Fibroblast of mammary gland (primary cell): Measurements from ENCODE around the gene TBC1D14.

ENCODE experiments used
- DNase-seq: peaks from one replicate; pipeline ENCODE4 v3.0.0-alpha.2; 2010; ENCODE audit warnings: low read depth
- H3K4me3 ChIP-seq: 2 replicates; pipeline ENCODE4 v1.5.1; 2011; ENCODE audit warnings: low read depth, mild to moderate bottlenecking, low read length, moderate library complexity; ENCODE audit not compliant: control insufficient read depth
- CTCF ChIP-seq: conservative IDR thresholded peaks from 2 replicates; pipeline ENCODE4 v1.5.1; 2011; ENCODE audit warnings: low read depth, low read length, inconsistent platforms; ENCODE audit not compliant: control insufficient read depth, insufficient read depth

TBC1D14 gene

GRCh38 chr4:7050481-7051143, 141.0 kb downstream of the TBC1D14 start:
- no peak for DNase-seq

GRCh38 chr4:7051144-7051495, 141.5 kb downstream of the TBC1D14 start:
- TF ChIP-seq CTCF: no peak

More at GRCh38 chr4:7050481-7051143, 141.0 kb downstream of the TBC1D14 start:
- H3K4me3 ChIP-seq: no peak overlapping the region
- TF ChIP-seq CTCF: no peak

GRCh38 chr4:7051905-7052304, 142.3 kb downstream of the TBC1D14 start:
- no peak for DNase-seq
- no peak for TF ChIP-seq CTCF
- H3K4me3 ChIP-seq: no peak overlapping the region

More at GRCh38 chr4:7051144-7051495, 141.5 kb downstream of the TBC1D14 start:
- H3K4me3 ChIP-seq: no peak overlapping the region
- DNase-seq: no peak

GRCh38 chr4:7052313-7052712, 142.7 kb downstream of the TBC1D14 start:
- no peak for DNase-seq
- H3K4me3 ChIP-seq: no peak overlapping the region
- TF ChIP-seq CTCF: no peak

GRCh38 chr4:7052923-7053715, 143.5 kb downstream of the TBC1D14 start:
- TF ChIP-seq CTCF: no peak
- H3K4me3 ChIP-seq: no peak overlapping the region
- DNase-seq: peak; percentile 22

- no peak for TF ChIP-seq CTCF
Measured at GRCh38 chr4:7054106-7054880, 144.7 kb downstream of the TBC1D14 start.

More at GRCh38 chr4:7054106-7054880, 144.7 kb downstream of the TBC1D14 start:
- no peak for DNase-seq
- H3K4me3 ChIP-seq: no peak overlapping the region
